SW480 (cell line): ENCODE measurements around the gene FKBP8.
A peak's percentile ranks its signal among the peaks of the same experiment; 100 is the strongest.

Experiments
- DNase-seq: peaks from one replicate; pipeline ENCODE4 v3.0.0-alpha.2; 2016; ENCODE audit warnings: low spot score

Gene FKBP8

GRCh38 chr19:18502246-18502637 is 41.1 kb downstream of the FKBP8 start:
- no peak for DNase-seq

- no peak for DNase-seq
These were observed 41.5 kb downstream of the FKBP8 start for GRCh38 chr19:18501832-18502231.

DNA sequence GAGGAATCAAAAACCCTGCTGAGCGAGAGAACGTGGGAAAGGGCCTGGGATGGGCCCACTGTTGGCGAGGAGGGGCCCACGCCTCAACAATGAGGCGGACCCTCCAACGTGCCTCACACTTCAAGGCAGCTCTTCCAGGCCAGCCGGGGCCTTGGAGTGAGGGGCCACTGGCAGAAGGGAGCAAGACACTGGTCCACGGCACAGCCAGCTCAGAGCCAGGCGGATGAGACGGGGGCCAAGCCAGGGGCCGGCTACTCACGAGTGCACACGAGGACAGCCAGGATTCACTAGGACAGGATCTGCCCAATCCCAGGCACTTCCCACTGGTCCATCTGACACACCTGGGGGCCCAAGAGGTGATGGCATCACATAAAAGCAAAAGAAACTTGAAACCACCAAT is 42.0 kb downstream of the FKBP8 start:
- DNase-seq: no peak

- DNase-seq: no peak
These were observed 42.6 kb downstream of the FKBP8 start for GRCh38 chr19:18500799-18501198.

DNA sequence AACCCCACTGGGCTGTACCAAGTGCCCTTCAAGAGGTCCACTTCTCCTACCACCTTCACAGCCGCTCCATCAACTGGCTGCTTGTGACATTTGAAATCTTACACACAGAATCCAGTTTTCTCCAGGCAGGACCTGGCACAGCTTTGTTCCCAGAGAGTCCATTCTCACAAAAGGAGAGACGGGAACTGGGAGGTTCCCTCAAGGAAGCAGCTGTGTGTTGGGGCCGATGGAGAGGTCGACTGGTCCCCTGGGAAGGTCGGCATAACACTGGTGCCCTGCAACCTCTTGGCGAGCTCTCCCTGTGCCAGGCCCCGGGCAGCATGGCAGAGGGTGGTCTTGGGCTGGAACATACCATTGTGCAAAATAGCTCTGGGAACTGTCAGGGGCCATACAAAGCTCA is 43.0 kb downstream of the FKBP8 start:
- no peak for DNase-seq

DNA sequence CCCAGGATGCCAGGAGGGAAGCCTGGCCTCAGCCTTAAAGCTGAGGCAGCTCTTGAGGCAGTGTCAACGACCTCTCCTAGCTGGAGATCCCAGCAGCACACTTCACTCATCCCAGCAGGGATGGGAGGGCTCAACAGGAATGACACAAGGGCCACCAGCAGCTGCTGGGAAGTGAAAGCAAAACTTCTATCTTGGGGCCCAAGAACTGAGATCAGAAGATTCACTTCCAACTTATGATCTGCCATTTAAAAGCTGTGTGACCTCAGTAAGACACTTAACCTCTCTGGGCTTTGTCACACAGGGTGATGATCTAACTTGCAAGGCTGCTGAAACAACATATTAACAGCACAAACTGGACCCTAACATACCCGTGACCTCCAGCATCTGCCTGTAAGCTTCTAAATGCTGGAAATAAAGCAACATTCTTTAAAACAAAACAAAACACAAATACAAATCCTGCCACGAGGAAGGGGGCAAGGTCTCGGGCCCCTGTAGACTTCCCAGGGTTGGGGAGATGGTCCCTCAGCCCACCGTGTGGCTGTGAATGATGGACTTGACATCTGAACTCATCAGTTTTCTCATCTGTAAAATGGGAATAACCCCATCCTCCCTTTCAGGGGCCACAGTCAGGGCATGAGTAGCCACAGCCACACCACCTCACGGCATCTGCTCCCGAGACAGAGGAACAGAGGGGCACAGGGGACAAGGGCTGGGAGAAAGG is 44.2 kb downstream of the FKBP8 start:
- DNase-seq: no peak

DNA sequence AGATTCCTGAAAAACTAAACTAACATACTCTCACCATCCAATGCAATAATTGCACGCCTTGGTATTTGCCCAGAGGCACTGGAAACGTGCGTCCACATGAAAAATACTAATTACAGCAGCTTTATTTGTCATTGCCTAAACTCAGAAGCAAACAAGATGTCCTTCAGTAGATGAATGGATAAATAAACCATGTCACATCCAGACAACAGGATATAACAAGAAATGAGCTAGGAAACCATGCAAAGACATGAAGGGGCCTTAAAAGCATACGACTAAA is 46.5 kb downstream of the FKBP8 start:
- no peak for DNase-seq

DNA sequence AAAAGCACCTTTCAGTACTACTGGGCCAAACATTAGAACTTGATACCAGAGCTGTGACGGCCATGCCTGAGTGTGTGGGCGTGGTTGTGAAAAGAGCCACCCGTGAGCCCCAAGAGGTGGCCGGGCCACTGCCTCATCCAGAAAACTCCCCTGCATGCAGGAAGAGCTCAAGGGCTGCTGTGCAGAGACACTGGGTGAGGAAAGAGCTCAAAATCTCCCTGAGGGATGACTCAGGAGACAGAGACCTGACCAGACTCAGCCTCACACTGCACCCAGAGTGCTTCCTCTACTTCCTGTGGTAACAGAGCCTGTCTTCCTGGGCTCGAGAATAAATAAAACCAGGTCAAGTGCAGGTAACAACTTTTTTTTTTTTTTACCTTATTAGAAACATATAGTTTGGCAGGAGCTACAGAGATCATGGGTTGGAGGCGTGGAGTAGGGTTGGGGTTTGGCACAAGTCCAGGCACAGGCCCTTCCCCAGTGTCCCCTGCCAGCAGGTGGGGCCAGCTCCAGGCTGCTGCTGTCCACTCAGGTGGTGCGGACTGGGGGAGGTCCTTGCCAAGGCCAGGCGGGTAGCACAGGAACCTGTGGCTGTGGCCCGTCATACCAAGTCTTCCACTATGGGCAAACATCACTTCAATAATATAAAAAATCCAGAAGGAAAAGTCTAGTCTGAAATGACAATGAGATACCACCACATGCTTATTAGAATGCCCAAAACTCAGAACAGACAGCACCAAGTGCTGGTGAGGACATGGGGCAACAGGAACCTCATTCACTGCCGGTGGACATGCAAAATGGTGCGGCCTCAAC is 47.0 kb downstream of the FKBP8 start:
- peak; percentile 20 for DNase-seq

- no peak for DNase-seq
These were observed 48.0 kb downstream of the FKBP8 start for GRCh38 chr19:18495204-18495911.

- DNase-seq: no peak
These were observed 49.1 kb downstream of the FKBP8 start for GRCh38 chr19:18494267-18494607.

DNA sequence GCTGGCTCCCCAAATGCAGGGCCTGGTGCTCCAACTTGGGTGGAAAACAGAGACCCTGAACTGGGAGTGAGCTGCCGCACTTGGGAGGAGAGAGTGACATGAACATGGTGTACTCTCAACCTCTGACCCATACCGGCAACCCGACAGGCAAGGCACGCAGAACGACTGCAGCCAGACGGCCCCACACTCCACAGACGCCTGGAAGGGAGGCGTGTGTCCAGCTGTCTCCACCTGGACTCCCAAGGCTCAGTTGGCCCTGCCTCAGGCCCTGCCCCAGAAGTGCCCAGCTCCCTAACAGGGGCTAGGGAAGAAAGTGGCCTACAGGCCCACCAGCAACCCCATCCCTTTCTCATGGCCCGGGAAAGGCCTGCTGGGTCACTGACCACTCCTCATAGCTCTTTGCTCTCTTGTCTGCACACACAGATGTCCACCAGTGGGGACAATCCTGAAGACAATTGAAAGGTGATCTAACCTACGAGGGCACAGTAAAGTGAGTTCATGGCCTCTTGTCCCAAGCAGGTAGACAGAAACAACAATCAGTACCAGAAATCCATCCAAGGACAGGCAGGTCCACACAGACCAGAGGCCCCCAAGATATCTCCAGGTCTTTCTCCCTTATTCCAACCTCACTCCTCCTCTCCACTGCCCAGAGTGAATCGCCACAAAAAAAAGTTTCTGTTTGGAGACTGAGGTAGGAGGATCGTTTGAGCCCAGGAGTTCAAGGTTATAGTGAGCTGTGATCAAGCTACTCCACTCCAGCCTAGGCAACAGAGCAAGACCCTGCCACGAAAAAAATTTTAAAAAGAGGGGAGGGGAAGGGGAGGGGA is 49.7 kb downstream of the FKBP8 start:
- no peak for DNase-seq

- no peak for DNase-seq
These were observed 51.1 kb downstream of the FKBP8 start for GRCh38 chr19:18491995-18492953.

- DNase-seq: no peak
These were observed 52.6 kb downstream of the FKBP8 start for GRCh38 chr19:18490728-18491127.

DNA sequence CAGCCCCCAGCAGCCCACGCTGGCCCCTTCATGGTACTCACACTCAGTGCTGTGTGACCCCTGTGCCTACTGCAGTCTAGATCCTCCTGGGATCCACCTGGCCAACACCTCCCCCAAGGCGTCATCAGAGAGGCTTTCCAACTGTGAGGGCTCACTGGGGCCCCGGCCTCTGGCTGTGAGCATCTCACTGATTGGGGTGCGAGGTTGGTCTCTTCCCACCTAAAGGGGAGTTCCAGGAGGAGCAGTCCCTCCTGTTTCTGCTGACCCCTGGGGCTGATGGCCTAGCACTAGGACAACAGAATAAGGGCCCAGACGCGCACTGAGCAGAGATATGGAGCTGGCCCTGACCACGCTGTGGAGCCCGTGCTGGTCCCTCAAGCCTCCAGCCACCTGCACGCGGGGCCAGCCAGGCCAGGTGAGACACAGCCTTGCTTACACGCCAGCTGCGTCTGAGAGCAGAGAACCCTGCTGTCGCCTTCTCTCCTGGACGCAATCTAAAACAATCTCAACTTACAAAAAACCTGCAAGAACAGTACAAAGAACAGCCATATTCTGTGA is 53.7 kb downstream of the FKBP8 start:
- no peak for DNase-seq

DNA sequence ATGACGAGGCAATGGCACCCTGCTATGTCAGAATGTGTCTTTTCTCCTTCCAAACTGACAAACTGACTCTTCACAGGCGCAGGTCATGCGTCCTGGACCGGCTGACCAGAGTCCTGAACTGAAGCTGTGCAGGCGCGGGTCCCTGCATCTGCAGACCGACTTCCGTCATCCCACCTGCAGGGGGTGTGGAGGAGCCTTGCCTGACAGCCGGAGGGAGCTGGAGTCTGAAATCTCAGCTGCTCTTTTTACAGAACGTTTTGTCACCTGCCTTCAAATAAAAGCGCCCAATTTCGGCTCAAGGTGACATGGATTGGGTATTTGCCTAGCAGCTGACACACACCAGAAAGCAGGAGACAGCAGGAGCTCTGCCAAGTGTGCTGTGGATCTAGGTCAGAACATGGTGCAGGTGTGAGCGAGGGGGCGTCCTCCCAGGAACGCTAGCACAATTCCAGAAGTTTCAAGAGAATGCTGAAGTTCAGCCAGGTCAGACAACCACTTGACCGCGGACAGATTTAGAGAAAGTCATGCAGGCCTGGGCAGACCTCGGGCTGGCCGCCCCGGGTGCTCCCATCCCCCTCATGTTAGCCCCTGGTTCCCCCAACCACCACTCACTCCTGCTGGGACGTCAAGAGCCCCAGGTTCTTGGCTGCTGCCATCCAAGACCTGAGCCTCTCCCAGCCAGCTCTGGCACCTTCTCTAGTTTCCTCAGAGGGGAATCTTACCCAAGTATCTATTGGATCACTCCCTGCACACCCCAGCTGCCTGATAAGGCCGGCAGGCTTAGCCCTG is 54.3 kb downstream of the FKBP8 start:
- no peak for DNase-seq

DNA sequence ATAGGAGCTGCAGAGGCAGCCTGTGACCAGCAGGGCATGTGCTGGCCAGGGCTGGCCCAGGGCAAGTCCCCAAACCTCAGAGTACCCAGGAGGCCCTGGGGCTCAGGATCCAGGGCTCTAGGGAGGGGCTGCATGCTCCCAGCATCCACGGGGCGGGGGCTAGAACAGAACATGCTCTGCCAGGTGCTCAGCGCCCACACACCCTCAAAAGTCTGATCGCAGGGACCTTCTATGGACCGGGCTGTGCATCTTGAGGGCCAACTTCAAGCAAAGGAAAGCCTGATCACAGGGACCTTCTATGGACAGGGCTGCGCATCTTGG is 55.0 kb downstream of the FKBP8 start:
- DNase-seq: no peak

GRCh38 chr19:18487576-18488402 is 55.6 kb downstream of the FKBP8 start:
- DNase-seq: no peak

DNA sequence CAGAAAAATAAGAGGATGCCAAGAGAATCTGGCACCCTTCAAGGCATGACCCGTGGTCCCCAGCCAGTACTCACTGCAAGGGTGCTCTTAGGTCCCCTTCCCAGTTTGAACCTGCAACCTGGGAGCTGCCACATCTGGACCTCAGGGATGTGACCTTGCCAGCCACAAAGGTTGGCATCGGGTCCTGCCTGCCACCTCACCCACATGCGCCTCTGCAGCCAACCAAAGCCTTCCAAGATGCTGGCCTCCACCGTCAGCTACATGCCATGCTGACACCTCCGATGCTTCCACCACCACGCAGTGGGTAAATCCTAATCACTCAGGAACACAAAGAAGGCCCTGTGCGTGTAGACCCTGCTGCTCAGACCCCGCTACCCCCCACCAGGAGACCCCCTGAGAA is 56.6 kb downstream of the FKBP8 start:
- DNase-seq: no peak

GRCh38 chr19:18484992-18485391 is 58.4 kb downstream of the FKBP8 start:
- no peak for DNase-seq
